IMR-90 (cell line): ENCODE results near the gene CAMTA1. TPM values are rescaled to one million over a fixed set of nuclear protein-coding genes. Genes with fewer than 3 reads are reported as not detected.

Experiments used
- ATAC-seq: fragments of 200-7000 bp; cut with Tn5 transposase; 2 replicates; pipeline ENCODE4 v1.9.1; 2020; ENCODE audit warnings: low read depth, mild to moderate bottlenecking, moderate library complexity
- BruUV-seq: library from RNA; stranded (reverse); fragments of 400-500 nt; replicated peaks from 2 replicates; lab custom pipeline; 2021; lab: Mats Ljungman, UMichigan
- CTCF ChIA-PET: fragments of 300-600 bp; formaldehyde crosslinking; extraction: SDS; loops from one replicate; lab custom pipeline; 2021; ENCODE audit warnings: antibody characterized with exemption; lab: Yijun Ruan, JAX
- POLR2A ChIA-PET: fragments of 300-600 bp; sonication (Branson Sonifier 250); formaldehyde crosslinking; loops from one replicate; lab custom pipeline; 2022; ENCODE audit warnings: antibody characterized with exemption; ENCODE audit not compliant: unreplicated experiment; lab: Charles Lee
- DNase-seq: peaks from one replicate; pipeline ENCODE4 v3.0.0; 2013
- H2AFZ ChIP-seq: replicated peaks from 2 replicates; pipeline ENCODE3; 2013; ENCODE audit warnings: low read length, mild to moderate bottlenecking; ENCODE audit not compliant: poor library complexity
- H2AK5ac ChIP-seq: 2 replicates; pipeline ENCODE4 v1.6.1; 2013; ENCODE audit warnings: low read depth, low read length, inconsistent platforms
- H2AK9ac ChIP-seq: replicated peaks from 2 replicates; pipeline ENCODE3; 2013; ENCODE audit warnings: mild to moderate bottlenecking, low read depth, low read length, moderate library complexity; ENCODE audit not compliant: poor library complexity
- H2BK120ac ChIP-seq: 2 replicates; pipeline ENCODE4 v1.6.1; 2013; ENCODE audit warnings: low read depth, low read length, inconsistent platforms
- H2BK15ac ChIP-seq: 3 replicates; pipeline ENCODE4 v1.6.1; 2013; ENCODE audit warnings: low read depth, low read length, inconsistent platforms
- H2BK20ac ChIP-seq: 2 replicates; pipeline ENCODE4 v1.6.1; 2013; ENCODE audit warnings: low read depth, mild to moderate bottlenecking, inconsistent platforms, low read length, moderate library complexity
- H2BK5ac ChIP-seq: 2 replicates; pipeline ENCODE4 v1.6.1; 2013; ENCODE audit warnings: mild to moderate bottlenecking, low read depth, low read length, inconsistent platforms; ENCODE audit not compliant: poor library complexity, severe bottlenecking
- H3K14ac ChIP-seq: replicated peaks from 2 replicates; pipeline ENCODE4 v1.6.1; 2013; ENCODE audit warnings: low read depth, low read length, inconsistent platforms
- H3K18ac ChIP-seq: 2 replicates; pipeline ENCODE4 v1.6.1; 2013; ENCODE audit warnings: low read depth, low read length, control low read depth
- H3K23ac ChIP-seq: 2 replicates; pipeline ENCODE4 v1.6.1; 2013; ENCODE audit warnings: low read depth, low read length, inconsistent platforms
- H3K27ac ChIP-seq: 2 replicates; pipeline ENCODE4 v1.5.1; 2013; ENCODE audit warnings: mild to moderate bottlenecking, control low read depth, low read length; ENCODE audit not compliant: insufficient read depth
- H3K27me3 ChIP-seq: 2 replicates; pipeline ENCODE4 v1.6.1; 2013; ENCODE audit warnings: low read length; ENCODE audit not compliant: control insufficient read depth, insufficient read depth
- H3K36me3 ChIP-seq: 2 replicates; pipeline ENCODE4 v1.6.1; 2013; ENCODE audit warnings: low read length, mixed read lengths; ENCODE audit not compliant: control insufficient read depth, insufficient read depth
- H3K4ac ChIP-seq: 2 replicates; pipeline ENCODE4 v1.6.1; 2013; ENCODE audit warnings: low read depth, low read length, inconsistent platforms
- H3K4me1 ChIP-seq: 2 replicates; pipeline ENCODE4 v1.6.1; 2013; ENCODE audit warnings: low read length, mixed read lengths; ENCODE audit not compliant: control insufficient read depth, insufficient read depth
- H3K4me2 ChIP-seq: 2 replicates; pipeline ENCODE4 v1.6.1; 2013; ENCODE audit warnings: low read depth, mild to moderate bottlenecking, control low read depth, low read length, moderate library complexity
- H3K4me3 ChIP-seq: 2 replicates; pipeline ENCODE4 v1.5.1; 2013; ENCODE audit warnings: low read depth, mild to moderate bottlenecking, control low read depth, low read length, moderate library complexity; ENCODE audit not compliant: insufficient read depth
- H3K56ac ChIP-seq: 2 replicates; pipeline ENCODE4 v1.6.1; 2013; ENCODE audit warnings: low read length, inconsistent platforms; ENCODE audit not compliant: insufficient read depth; ENCODE audit errors: extremely low read depth
- H3K79me1 ChIP-seq, 2 experiments: 2 replicates each; pipeline ENCODE4 v1.6.1; 2013; ENCODE audit warnings: low read length in 2 of 2, inconsistent platforms in 1 of 2, low read depth in 1 of 2
- H3K9ac ChIP-seq: 2 replicates; pipeline ENCODE4 v1.6.1; 2013; ENCODE audit warnings: low read depth, low read length, control low read depth
- H3K9me1 ChIP-seq: 2 replicates; pipeline ENCODE4 v1.6.1; 2013; ENCODE audit warnings: low read length, inconsistent platforms; ENCODE audit not compliant: insufficient read depth
- H3K9me3 ChIP-seq: 2 replicates; pipeline ENCODE4 v1.6.1; 2013; ENCODE audit warnings: low read length; ENCODE audit not compliant: control insufficient read depth, insufficient read depth
- H4K20me1 ChIP-seq: 2 replicates; pipeline ENCODE4 v1.6.1; 2013; ENCODE audit warnings: low read length, inconsistent platforms; ENCODE audit not compliant: insufficient read depth
- H4K5ac ChIP-seq: 2 replicates; pipeline ENCODE4 v1.6.1; 2013; ENCODE audit warnings: mild to moderate bottlenecking, low read depth, low read length, control low read depth
- H4K8ac ChIP-seq, 2 experiments: 2 replicates each; pipeline ENCODE4 v1.6.1; 2013; ENCODE audit warnings: low read depth in 2 of 2, low read length in 2 of 2, control low read depth in 1 of 2, inconsistent platforms in 1 of 2
- H4K91ac ChIP-seq: 2 replicates; pipeline ENCODE4 v1.6.1; 2013; ENCODE audit warnings: low read depth, low read length, inconsistent platforms; ENCODE audit not compliant: insufficient read depth
- BHLHE40 ChIP-seq: fragments of 150-350 bp; IDR thresholded peaks from 2 replicates; pipeline ENCODE4 v1.6.1; 2016; ENCODE audit warnings: mild to moderate bottlenecking, low read depth, low read length
- CEBPB ChIP-seq: IDR thresholded peaks from 2 replicates; pipeline ENCODE4 v1.6.1; 2012; ENCODE audit warnings: low read depth, low read length, improper control_type of control experiment
- MAFK ChIP-seq: IDR thresholded peaks from 2 replicates; pipeline ENCODE4 v1.6.1; 2012; ENCODE audit warnings: low read depth, low read length, improper control_type of control experiment
- MAZ ChIP-seq: IDR thresholded peaks from 2 replicates; pipeline ENCODE4 v1.6.1; 2012; ENCODE audit warnings: low read depth, mild to moderate bottlenecking, low read length, improper control_type of control experiment, moderate library complexity, borderline replicate concordance
- NFE2L2 ChIP-seq: fragments of 150-350 bp; IDR thresholded peaks from 2 replicates; pipeline ENCODE4 v1.6.1; 2016; ENCODE audit warnings: low read depth, mild to moderate bottlenecking, low read length
- POLR2A ChIP-seq: IDR thresholded peaks from 2 replicates; pipeline ENCODE4 v1.6.1; 2012; ENCODE audit warnings: mild to moderate bottlenecking, low read depth, low read length
- RAD21 ChIP-seq: IDR thresholded peaks from 2 replicates; pipeline ENCODE4 v1.6.1; 2012; ENCODE audit warnings: low read length, improper control_type of control experiment
- RFX5 ChIP-seq: IDR thresholded peaks from 2 replicates; pipeline ENCODE4 v1.8.0; 2012; ENCODE audit warnings: low read depth, mild to moderate bottlenecking, low read length, moderate library complexity
- SMC3 ChIP-seq: fragments of 150-350 bp; IDR thresholded peaks from 2 replicates; pipeline ENCODE4 v1.6.1; 2016; ENCODE audit warnings: low read depth, mild to moderate bottlenecking, antibody characterized with exemption, low read length, moderate library complexity
- WGBS, 2 experiments: methylation state at CpG; one replicate each; pipeline versions ENCODE4 v1.1.5 to v1.1.7; 2013; ENCODE audit warnings: missing lambda C conversion rate in 2 of 2; ENCODE audit not compliant: insufficient read length in 1 of 2; ENCODE audit errors: extremely low coverage in 2 of 2; 5-methylcytosine and 5-hydroxymethylcytosine counted together
- dilution Hi-C: fragments of 300-500 bp; cut with HindIII; formaldehyde crosslinking; loops from one replicate; pipeline ENCODE4 v1.14.3; 2018; ENCODE audit warnings: low sequenced_read_pairs; ENCODE audit not compliant: unreplicated experiment
- in situ Hi-C: fragments of 300-500 bp; cut with MboI; formaldehyde crosslinking; loops from 3 replicates; pipeline ENCODE4 v1.14.3; 2019; ENCODE audit warnings: low sequenced_read_pairs, inconsistent platforms, mixed read lengths
- intact Hi-C: fragments of 100-400 bp; cut with micrococcal nuclease; formaldehyde crosslinking; loops from 2 replicates; pipeline ENCODE4 v1.10.0; 2022
- polyA plus RNA-seq, 3 experiments: library from polyadenylated mRNA; depleted of rRNA; stranded (reverse); fragments of >200 nt; gene quantifications; 2 replicates each; pipeline ENCODE4 v1.2.3, GENCODE V29; 2012; ENCODE audit warnings: low replicate concordance in 1 of 3
- total RNA-seq: library from RNA; depleted of rRNA; stranded (reverse); fragments of >200 nt; gene quantifications from 2 replicates; pipeline ENCODE4 v1.2.3, GENCODE V29; 2012

Gene CAMTA1
- total and polyA plus RNA-seq, 2 of the 4 experiments (the other 2 are of a cell fraction) = 35.5 to 74.3 TPM

DNA sequence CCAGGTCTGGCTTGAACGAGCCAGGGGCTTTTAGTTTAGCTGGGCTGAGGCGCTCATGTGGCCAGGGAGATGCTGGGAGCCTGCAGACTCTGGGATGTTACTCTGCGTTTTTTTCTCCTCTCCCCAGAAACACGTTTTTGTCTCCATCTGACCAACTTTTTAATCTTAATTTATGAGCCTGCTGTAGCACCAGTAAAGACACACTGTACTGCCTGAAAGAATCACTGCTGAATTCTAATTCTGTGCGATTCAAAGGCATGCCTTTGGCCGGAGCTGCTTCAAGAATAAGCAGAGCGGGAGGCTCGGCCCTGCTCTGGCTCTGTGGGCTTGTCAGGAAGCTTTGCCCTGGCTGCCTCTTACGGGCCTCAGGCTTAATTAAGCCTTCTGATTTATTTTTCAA, 129.5 kb downstream of the CAMTA1 start:
- Histone ChIP-seq H3K4me3 (no peak overlapping the region), H2BK15ac (no peak overlapping the region), H3K4ac (no peak overlapping the region), H2AFZ (no peak overlapping the region), H2BK5ac (no peak overlapping the region), H3K9me3 (peaks cover 6% of the 10 kb centered on the region), H2AK5ac (no peak overlapping the region), H4K20me1 (no peaks in the 10 kb centered on the region), H3K14ac (no peak overlapping the region), H3K23ac (no peak overlapping the region), H3K27ac (no peak overlapping the region), H3K9ac (no peak overlapping the region), H3K27me3 (peaks cover 9% of the 10 kb centered on the region; the same call in 1 of the 2 replicates), H4K91ac (no peak overlapping the region), H3K56ac (no peak overlapping the region), H3K18ac (no peak overlapping the region), H3K36me3 (no peaks in the 10 kb centered on the region), H4K8ac (no peak overlapping the region), H3K79me1 (no peaks in the 10 kb centered on the region), H3K4me2 (no peak overlapping the region), H3K9me1 (no peaks in the 10 kb centered on the region), H3K4me1 (no peaks in the 10 kb centered on the region), H4K5ac (no peak overlapping the region), H2BK20ac (no peak overlapping the region), H2BK120ac (no peak overlapping the region), H2AK9ac (no peak overlapping the region)
- no peak for ATAC-seq
- dilution Hi-C loops (no loop called here), in situ Hi-C loops (no loop called here), intact Hi-C loops (no loop called here)
- WGBS, 2 experiments = 43% methylated on average over 7 of the region's 9 CpGs; no CpG with 5 or more reads in 1 of the 2 experiments
- ChIA-PET CTCF (no interaction called here), POLR2A (interaction anchor here (0.7 kb wide), 1 partner anchor 732 kb away, joined by 5 read pairs; no protein-coding TSS in a partner anchor)
- TF ChIP-seq RAD21 (no peak), NFE2L2 (no peak), RFX5 (no peak), MAZ (no peak), POLR2A (no peak), SMC3 (no peak), CEBPB (no peak), BHLHE40 (no peak), MAFK (no peak)
- BruUV-seq = no TSS peak
- DNase-seq = no peak
